GM11168 (cell line): ENCODE results near the gene MYPN.

Experiments
- in situ Hi-C: fragments of 300-500 bp; cut with MboI; formaldehyde crosslinking; loops from one replicate; pipeline ENCODE4 v1.12.0; 2022; ENCODE audit warnings: low sequenced_read_pairs; ENCODE audit not compliant: unreplicated experiment

Gene MYPN

GRCh38 chr10:68087685-68088401 lies 21.4 kb upstream of the MYPN start:
- in situ Hi-C loops: no loop called here

DNA sequence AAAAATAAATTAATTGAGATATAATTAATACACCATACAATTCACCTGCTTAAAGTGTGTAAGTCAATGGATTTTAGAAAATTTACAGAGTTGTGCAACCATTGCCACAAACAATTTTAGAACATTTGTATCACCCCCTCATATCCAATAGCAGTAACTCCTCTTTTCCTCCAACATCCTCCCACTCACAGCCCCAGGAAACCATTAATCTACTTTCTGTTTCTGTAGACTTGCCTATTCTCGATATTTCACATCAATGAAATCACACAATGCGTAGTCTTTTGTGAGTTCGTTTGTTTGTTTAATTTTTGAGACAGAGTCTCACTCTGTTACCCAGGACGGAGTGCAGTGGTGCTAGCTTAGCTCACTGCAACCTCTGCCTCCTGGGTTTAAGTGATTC lies 20.5 kb upstream of the MYPN start:
- in situ Hi-C loops: no loop called here

GRCh38 chr10:68090586-68090985 lies 18.7 kb upstream of the MYPN start:
- in situ Hi-C loops: no loop called here

DNA sequence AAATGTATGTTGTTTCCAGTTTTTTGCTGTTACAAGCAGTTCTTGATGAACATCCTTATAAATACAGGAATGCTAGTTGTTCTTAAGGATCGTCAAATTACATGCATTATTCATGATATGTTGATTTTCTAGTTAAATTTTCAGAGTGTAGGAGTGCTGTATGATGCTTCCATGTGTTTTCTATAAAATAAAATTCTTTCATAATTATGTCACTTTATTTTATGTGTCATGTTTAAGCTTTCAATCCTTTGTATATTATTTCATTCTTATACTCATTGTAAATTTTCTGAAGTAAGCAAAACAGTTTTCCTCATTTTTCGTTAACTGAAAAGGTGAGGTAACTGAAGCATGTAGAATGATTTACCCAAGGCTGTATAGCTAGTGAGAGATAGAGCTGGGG lies 16.8 kb upstream of the MYPN start:
- in situ Hi-C loops: no loop called here

- in situ Hi-C loops: no loop called here
Observed at GRCh38 chr10:68095153-68095552, 14.1 kb upstream of the MYPN start.

DNA sequence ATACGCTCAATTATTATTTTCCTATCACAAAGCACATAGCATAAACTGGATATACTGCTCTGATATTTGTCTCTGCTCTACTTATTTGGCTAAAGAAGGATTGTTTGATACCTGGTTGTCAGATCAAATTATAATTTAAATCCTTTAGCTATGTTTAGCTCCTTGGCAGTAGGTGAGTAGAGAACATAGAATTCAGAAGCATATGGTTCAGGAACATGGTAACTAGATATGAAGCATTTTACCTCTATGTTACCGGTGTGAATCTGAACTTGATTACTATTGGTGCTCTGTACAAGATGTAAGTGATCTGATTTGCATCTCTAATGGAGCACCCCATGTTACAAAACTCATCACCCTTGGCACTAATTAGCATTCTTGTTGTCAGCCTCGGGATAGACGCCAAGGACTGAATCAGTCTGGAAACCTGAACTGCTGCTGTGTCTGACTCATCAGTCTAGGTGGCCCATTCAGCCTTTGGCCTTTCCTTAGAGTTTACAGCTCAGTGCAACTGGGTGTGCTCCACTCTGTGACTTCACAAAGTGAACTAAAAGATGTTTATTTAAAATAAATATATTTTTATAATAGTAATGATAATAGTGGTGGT lies 12.3 kb upstream of the MYPN start:
- in situ Hi-C loops: no loop called here

GRCh38 chr10:68099736-68100135 lies 9.6 kb upstream of the MYPN start:
- in situ Hi-C loops: no loop called here

DNA sequence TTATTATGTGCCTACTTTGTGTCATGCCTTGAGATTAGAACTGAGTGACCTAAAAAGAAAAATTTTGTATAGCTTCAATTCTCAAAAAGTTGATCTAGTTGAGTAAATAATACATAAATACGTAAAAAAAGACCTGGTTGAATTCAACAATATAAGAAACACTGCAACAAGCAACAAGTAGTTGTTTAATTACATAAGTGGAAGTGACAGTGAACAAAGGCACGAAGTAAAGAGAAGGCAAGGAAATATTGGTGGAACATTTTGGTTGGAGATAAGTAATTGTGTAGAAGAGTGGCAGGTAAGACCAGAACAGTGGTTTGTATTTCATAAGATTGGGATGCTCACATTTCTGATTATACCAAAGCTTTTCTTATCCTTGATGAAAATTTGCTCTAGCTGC lies 8.2 kb upstream of the MYPN start:
- in situ Hi-C loops: no loop called here

- in situ Hi-C loops: no loop called here
Observed at GRCh38 chr10:68103261-68103878, 5.9 kb upstream of the MYPN start.

GRCh38 chr10:68103901-68104300 lies 5.4 kb upstream of the MYPN start:
- in situ Hi-C loops: no loop called here

GRCh38 chr10:68105820-68106219 lies 3.5 kb upstream of the MYPN start:
- in situ Hi-C loops: no loop called here

- in situ Hi-C loops: no loop called here
Observed at GRCh38 chr10:68106656-68107055, 2.6 kb upstream of the MYPN start.

- in situ Hi-C loops: no loop called here
Observed at GRCh38 chr10:68107651-68108050, 1.6 kb upstream of the MYPN start.

DNA sequence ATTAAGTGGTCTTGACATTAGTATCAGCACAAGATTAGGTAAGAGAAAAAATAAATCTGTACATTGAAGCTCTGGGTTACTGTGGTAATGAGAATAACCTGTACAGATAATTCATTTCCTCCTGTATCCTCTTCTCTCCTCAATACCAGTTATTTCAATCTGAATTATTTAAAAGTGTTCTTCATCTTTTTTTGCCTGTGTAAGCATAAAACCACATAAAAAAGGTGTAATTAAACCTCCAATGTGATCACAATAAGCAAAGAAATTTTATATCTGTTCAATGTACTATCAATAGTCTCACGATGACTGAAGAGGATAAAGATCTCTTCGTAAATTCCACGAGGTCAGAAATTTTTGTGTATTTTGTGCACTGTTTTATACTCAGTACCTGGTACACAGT lies 1.2 kb upstream of the MYPN start:
- in situ Hi-C loops: no loop called here

DNA sequence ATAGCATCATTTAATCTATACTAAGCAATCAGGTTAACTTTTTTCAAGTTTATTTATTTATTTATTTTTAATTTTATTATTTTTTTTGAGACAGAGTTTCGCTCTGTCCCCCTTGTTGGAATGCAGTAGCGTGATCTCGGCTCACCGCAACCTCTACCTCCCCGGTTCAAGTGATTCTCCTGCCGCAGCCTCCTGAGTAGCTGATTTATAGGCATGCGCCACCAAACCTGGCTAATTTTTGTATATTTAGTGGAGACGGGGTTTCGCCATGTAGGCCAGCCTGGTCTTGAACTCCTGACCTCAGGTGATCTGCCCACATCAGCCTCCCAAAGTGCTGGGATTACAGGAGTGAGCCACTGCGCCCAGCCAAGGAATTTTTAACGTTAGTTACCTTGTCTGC lies 635 bp upstream of the MYPN start:
- in situ Hi-C loops: no loop called here

- in situ Hi-C loops: no loop called here
Observed at GRCh38 chr10:68110027-68110426, 739 bp downstream of the MYPN start.

DNA sequence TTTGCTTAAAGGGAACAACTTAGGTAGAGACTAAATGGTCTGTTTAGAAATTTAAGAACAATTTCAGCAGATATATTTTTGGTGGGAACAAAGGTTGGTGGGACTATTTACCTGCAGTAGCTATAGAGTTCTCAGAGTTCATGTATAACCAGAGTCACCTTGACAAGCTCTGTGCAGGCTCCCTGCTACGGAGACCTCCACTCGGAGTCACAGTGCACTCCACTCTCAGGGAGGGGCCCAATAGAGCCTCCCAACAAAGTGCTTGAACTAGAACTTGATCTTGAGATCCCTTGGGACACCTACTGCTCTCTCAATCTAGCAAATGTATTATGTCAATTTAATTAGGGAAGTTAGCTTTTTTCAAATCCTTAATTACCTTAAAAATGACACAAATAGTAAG lies 2.3 kb downstream of the MYPN start:
- in situ Hi-C loops: no loop called here

DNA sequence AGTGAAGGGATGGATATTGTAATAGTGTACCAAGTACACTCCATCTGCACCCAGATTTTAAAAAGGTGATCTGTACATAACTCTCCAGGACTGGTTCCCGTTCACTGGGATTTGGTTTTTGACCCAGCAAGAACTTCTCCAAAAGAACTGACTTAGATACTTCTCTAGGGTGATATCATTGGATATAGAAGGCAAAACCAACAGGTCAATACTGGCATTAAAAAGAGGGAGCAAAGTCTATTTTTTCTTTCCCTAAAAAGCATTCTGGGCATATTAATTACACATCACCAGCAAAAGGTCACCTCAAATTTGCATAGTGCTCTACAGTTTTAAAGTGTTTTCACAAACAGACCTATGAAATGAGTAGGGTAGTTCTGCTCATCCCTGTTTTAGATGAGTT lies 3.5 kb downstream of the MYPN start:
- in situ Hi-C loops: no loop called here

- in situ Hi-C loops: no loop called here
Observed at GRCh38 chr10:68118657-68119056, 9.4 kb downstream of the MYPN start.

DNA sequence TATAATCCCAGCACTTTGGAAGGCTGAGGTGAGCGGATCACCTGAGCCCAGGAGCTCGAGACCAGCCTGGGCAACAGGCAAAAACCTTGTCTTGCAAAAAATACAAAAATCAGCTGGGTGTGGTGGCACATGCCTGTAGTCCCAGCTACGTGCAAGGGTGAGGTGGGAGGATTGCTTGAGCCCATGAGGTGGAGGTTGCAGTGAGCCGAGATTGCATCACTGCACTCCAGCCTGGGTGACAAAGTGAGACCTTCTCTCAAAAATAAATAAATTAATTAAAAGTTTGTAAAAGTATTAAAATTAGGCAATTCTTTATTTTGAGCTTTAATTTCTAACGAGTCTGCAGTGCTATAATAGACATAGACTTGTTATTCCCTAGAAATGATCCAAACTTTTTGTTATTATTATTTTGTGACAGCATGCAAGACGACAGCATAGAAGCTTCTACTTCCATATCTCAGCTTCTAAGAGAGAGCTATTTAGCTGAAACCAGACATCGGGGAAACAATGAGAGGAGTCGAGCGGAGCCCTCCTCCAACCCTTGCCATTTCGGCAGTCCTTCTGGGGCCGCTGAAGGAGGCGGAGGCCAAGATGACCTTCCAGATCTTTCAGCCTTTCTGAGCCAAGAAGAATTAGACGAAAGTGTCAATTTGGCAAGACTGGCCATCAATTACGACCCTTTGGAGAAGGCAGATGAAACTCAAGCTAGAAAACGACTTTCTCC lies 11.9 kb downstream of the MYPN start:
- in situ Hi-C loops: no loop called here

DNA sequence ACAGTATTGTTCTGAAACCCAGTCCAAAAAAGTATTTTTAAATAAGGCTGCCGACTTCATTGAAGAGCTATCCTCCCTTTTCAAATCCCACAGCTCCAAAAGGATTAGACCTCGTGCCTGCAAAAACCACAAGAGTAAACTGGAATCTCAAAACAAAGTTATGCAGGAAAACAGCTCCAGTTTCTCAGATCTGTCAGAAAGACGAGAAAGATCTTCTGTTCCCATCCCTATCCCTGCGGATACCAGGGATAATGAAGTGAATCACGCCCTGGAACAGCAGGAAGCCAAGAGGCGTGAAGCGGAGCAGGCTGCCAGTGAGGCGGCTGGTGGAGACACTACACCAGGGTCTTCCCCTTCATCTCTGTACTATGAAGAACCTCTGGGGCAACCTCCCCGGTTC lies 12.6 kb downstream of the MYPN start:
- in situ Hi-C loops: no loop called here
